Upper lobe of right lung (tissue), 1 donor: Measurements from ENCODE around the gene APOF. TPM values are rescaled to one million over a fixed set of nuclear protein-coding genes. Genes with fewer than 3 reads are reported as not detected.

Source experiments
- ATAC-seq: fragments of 200-7000 bp; cut with Tn5 transposase; one replicate; pipeline ENCODE4 v1.9.1; 2020; ENCODE audit warnings: mild to moderate bottlenecking, moderate library complexity
- DNase-seq: peaks from one replicate; pipeline ENCODE4 v3.0.0-alpha.2; 2020
- H3K27ac ChIP-seq: fragments of 200-600 bp; one replicate; pipeline ENCODE4 v1.8.0; 2022
- H3K27me3 ChIP-seq: fragments of 200-600 bp; one replicate; pipeline ENCODE4 v1.8.0; 2022; ENCODE audit warnings: mild to moderate bottlenecking
- H3K36me3 ChIP-seq: fragments of 200-600 bp; one replicate; pipeline ENCODE4 v1.8.0; 2022
- H3K4me1 ChIP-seq: fragments of 200-600 bp; one replicate; pipeline ENCODE4 v1.8.0; 2022
- H3K4me3 ChIP-seq: fragments of 200-600 bp; one replicate; pipeline ENCODE4 v1.8.0; 2022; ENCODE audit warnings: mild to moderate bottlenecking
- H3K9me3 ChIP-seq: fragments of 200-600 bp; one replicate; pipeline ENCODE4 v1.8.0; 2022
- intact Hi-C: fragments of 100-400 bp; cut with DNase I; formaldehyde crosslinking; loops from one replicate; pipeline ENCODE4 v1.11.0; 2022
- total RNA-seq: library from RNA; stranded (reverse); fragmentation: NEBNext Ultra II Directional; extraction: Animal tissue kit (Norgen Biotek cat#: 25700); gene quantifications from one replicate; pipeline ENCODE4 v1.2.1, GENCODE V29; 2021
- TF ChIP-seq, protein P1 (sequence below): fragments of 200-600 bp; IDR thresholded peaks from one replicate; pipeline ENCODE4 v1.8.0; 2022; ENCODE audit warnings: antibody characterized with exemption
- donor health status: DM: no; HTN: yes; CAD: no; lungs with severe emphysema.

Gene APOF
- total RNA-seq, 1 donor from 2014 or later: not detected

DNA sequence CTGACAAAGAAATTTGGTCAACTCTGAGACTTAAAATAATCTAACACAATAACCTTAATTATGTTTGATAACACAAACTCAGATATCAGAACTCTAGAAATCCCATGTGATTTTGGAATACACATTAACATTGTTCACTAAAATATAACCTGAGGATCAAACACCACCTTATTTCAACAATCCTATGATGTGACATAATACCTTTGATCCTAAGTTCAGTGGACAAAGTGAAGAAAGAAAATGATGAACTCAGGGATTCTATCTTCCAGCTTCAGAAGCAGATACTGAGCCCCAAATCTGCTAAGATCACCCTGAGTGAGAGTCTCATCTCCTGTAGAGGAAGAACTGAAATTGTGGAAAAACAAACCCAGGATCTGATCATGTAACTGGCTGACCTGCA, 35.7 kb upstream of the APOF start:
- Histone ChIP-seq H3K27me3 (no peaks in the 10 kb centered on the region), H3K4me1 (no peaks in the 10 kb centered on the region), H3K9me3 (peaks cover 4% of the 10 kb centered on the region), H3K36me3 (no peaks in the 10 kb centered on the region), H3K27ac (no peak overlapping the region), H3K4me3 (no peak overlapping the region)
- intact Hi-C loops: no loop called here
- ATAC-seq: no peak
- TF ChIP-seq, protein P1, sequence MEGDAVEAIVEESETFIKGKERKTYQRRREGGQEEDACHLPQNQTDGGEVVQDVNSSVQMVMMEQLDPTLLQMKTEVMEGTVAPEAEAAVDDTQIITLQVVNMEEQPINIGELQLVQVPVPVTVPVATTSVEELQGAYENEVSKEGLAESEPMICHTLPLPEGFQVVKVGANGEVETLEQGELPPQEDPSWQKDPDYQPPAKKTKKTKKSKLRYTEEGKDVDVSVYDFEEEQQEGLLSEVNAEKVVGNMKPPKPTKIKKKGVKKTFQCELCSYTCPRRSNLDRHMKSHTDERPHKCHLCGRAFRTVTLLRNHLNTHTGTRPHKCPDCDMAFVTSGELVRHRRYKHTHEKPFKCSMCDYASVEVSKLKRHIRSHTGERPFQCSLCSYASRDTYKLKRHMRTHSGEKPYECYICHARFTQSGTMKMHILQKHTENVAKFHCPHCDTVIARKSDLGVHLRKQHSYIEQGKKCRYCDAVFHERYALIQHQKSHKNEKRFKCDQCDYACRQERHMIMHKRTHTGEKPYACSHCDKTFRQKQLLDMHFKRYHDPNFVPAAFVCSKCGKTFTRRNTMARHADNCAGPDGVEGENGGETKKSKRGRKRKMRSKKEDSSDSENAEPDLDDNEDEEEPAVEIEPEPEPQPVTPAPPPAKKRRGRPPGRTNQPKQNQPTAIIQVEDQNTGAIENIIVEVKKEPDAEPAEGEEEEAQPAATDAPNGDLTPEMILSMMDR: no peak
- no peak for DNase-seq

DNA sequence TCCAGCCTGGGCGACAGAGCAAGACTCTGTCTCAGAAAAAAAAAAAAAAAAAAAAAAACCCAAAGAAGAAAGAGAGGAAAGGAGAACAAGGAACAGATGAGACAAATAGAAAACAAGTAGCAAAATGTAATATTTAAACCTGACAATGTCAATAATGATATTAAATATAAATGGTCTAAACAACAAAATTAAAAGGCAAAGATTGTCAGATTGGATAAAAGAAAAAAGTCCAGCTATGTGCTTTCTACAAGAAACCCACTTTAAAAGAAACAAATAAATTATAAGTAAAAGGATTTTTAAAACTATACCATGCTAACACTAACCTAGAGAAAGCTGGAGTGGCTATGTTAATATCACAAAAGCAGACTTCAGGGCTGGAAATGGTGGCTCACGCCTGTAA, 29.7 kb upstream of the APOF start:
- DNase-seq (no peak), ATAC-seq (no peak)
- TF ChIP-seq, protein P1: no peak
- H3K27me3 ChIP-seq: no peaks in the 10 kb centered on the region
- H3K4me1 ChIP-seq: no peaks in the 10 kb centered on the region
- H3K27ac ChIP-seq: no peak overlapping the region
- H3K36me3 ChIP-seq: no peaks in the 10 kb centered on the region
- no peak overlapping the region for H3K4me3 ChIP-seq
- intact Hi-C loops: no loop called here
- no peaks in the 10 kb centered on the region for H3K9me3 ChIP-seq

DNA sequence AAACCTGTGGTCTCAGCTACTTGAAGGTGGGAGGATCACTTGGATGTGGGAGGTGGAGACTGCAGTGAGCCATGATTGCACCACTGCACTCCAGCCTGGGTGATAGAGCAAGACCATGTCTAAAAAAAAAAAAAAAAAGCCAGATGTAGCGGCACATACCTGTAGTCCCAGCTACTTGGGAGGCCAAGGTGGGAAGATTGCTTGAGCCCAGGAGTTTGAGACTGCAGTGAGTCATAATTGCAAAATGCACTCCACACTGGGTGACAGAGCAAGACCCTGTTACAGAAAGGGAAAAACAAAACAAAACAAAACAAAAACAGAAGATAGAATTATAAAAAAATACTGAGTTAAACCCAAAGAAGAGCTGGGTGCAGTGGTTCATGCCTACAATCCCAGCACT, 29.1 kb upstream of the APOF start:
- TF ChIP-seq, protein P1: no peak
- H3K4me1 ChIP-seq: no peaks in the 10 kb centered on the region
- intact Hi-C loops: no loop called here
- no peak for ATAC-seq
- no peak overlapping the region for H3K27ac ChIP-seq
- H3K4me3 ChIP-seq: no peak overlapping the region
- no peaks in the 10 kb centered on the region for H3K9me3 ChIP-seq
- DNase-seq: no peak
- no peaks in the 10 kb centered on the region for H3K36me3 ChIP-seq
- no peaks in the 10 kb centered on the region for H3K27me3 ChIP-seq

DNA sequence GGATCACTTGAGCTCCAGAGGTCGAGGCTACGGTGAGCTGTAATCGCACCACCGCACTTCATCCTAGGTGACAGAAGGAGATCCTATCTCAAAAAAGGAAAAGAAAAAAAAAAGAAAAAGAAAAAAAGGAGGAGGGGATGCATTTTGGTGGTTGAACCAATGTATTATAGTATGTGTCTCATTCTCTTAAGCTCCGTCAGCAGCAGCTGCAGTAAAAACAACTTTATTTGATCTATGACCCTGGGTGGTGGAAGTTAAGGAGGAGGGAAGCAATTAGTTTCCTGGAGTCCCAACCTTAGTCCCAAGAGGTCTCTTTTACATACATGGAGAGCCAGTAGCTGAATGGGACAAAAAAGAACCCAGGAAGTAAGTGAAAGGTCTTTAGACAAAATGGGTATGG, 26.8 kb upstream of the APOF start:
- H3K9me3 ChIP-seq: no peaks in the 10 kb centered on the region
- H3K27ac ChIP-seq: no peak overlapping the region
- H3K4me1 ChIP-seq: no peaks in the 10 kb centered on the region
- H3K4me3 ChIP-seq: no peak overlapping the region
- no peaks in the 10 kb centered on the region for H3K27me3 ChIP-seq
- intact Hi-C loops: no loop called here
- TF ChIP-seq, protein P1: no peak
- no peaks in the 10 kb centered on the region for H3K36me3 ChIP-seq
- ATAC-seq (no peak), DNase-seq (no peak)

DNA sequence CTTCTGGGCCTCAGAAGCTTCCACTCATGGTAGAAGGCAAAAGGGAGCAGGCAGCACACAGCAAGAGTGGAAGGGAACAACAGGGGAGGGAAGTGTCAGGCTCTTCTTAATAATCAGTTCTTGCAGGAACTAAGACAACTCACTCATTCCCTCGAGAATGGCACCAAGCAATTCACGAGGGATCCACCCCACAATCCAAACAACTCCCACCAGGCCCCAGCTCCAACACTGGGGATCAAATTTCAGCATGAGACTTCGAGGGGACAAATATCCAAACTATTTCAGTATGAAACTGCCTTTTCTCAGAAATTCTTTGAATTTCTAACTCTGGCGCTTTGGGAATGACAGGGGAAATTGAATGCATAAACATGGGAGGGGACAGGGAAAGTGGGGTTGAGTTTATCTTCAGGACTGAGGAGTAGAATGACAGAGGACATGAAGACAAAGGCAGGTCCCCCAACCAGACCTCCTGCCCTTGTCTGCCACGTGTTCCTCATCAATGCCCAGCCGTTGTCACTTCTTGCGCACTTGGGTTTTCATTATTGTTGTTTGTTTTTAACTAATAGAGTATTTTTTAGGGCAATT, 24.6 kb upstream of the APOF start:
- Histone ChIP-seq H3K4me3 (no peak overlapping the region), H3K9me3 (no peaks in the 10 kb centered on the region), H3K4me1 (no peaks in the 10 kb centered on the region), H3K36me3 (no peaks in the 10 kb centered on the region), H3K27ac (no peak overlapping the region), H3K27me3 (no peaks in the 10 kb centered on the region)
- no peak for ATAC-seq
- intact Hi-C loops: no loop called here
- DNase-seq: no peak
- TF ChIP-seq, protein P1: no peak

DNA sequence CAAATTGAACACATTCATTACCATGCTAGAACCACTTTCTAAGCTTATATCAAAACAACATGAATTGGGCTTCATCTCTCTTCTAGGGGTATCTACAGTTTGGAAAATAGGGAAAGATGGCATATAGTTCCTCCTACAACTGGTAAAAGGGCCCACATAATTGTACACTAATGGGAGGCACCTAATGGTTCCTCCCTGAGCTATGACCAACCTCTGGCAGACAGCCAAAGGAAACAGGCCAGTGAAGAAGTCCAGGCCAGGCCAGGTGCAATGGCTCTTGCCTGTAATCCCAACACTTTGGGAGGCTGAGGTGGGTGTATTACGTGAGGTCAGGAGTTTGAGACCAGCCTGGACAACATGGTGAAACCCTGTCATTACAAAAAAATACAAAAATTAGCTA, 23.2 kb upstream of the APOF start:
- no peaks in the 10 kb centered on the region for H3K4me1 ChIP-seq
- H3K27ac ChIP-seq: no peak overlapping the region
- no peaks in the 10 kb centered on the region for H3K36me3 ChIP-seq
- ATAC-seq: no peak
- H3K4me3 ChIP-seq: no peak overlapping the region
- TF ChIP-seq, protein P1: no peak
- DNase-seq: no peak
- no peaks in the 10 kb centered on the region for H3K9me3 ChIP-seq
- intact Hi-C loops: no loop called here
- H3K27me3 ChIP-seq: no peaks in the 10 kb centered on the region
